ENCODE measurements around the gene RBMX2.
"Not testable (repeated sequence)": the region's sequence is repeated elsewhere in the genome, so short reads cannot be mapped to it uniquely, and the experiment has no call there.

Gene RBMX2, protein sequence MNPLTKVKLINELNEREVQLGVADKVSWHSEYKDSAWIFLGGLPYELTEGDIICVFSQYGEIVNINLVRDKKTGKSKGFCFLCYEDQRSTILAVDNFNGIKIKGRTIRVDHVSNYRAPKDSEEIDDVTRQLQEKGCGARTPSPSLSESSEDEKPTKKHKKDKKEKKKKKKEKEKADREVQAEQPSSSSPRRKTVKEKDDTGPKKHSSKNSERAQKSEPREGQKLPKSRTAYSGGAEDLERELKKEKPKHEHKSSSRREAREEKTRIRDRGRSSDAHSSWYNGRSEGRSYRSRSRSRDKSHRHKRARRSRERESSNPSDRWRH

DNA sequence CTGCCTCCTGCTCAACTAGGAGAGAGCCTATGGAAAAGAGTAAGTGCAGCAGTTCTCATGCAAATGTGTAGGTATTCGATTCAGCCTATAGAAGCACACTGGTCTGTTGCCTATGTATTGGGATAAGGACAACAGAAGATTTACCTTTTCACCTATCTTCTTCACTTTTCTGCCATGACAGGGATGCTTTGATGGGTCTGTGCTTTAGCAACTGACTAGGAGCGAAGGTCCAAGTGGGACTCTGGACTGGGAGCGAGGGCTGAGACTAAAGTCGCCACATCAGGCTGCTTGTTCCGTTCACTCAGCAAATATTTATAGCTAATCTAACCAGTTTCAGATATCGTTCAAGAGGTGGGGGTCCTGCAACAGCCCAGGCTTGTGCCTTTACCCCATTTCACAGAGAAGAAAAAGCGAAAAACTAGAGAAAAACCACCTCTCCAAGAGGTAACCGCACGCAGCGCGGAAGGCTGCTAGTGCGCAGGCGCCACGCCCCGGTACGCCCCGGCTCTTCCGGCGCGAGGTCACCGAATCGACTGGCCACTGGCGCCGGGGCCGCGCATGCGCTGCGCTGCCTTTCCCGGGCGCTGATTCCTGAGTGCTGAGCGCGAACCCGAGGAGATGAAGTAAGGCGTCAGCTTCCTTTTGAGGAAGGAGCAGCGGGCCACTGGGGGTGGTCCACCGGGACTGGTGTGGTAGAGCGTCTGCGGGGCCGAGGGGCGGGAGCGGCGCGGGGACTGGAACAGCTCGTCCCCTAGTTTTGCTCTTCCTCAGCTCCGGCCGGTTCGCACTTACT lies at the start of gene RBMX2:
Gene RBMX2 (plus strand): TSS at position 573 of the 793 bp plus-strand sequence. CDS start 46 bp downstream, at position 619.
- Mint-ChIP-seq H3K27ac (peak within 1 kb of the TSS; percentile 95), H3K4me1 (peaks cover 0 to 10% of the 10 kb centered on the region in 2 donors), H3K9me3 (no peaks in the 10 kb centered on the region), H3K36me3 (peaks cover 9 to 12% of the 10 kb centered on the region in 2 donors), H3K4me3 (peak within 1 kb of the TSS; percentile 85 to 99), H3K27me3 (peaks cover 5 to 22% of the 10 kb centered on the region in 2 donors)
- peak; percentile 91 to 96 for ATAC-seq (replicated peaks)
- DNase-seq = peak; percentile 54

DNA sequence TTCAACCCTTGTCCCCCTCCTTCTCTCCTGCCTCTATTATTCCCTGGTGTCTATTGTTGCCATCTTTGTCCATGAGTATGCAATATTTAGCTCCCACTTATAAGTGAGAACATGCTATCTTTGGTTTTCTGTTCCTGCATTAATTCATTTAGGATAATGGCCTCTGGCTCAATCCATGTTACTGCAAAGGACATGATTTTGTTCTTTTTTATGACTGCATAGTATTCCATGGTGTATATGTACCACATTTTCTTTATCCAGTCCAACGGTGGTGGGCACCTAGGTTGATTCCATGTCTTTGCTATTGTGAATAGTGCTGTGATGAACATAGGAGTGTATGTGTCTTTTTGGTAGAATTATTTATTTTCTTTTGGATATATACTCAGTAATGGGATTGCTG lies 49.7 kb upstream of the RBMX2 start:
- not testable (repeated sequence) for H3K27ac Mint-ChIP-seq; H3K9me3 Mint-ChIP-seq; H3K4me3 Mint-ChIP-seq; DNase-seq; H3K27me3 Mint-ChIP-seq; H3K4me1 Mint-ChIP-seq; ATAC-seq (replicated peaks)
- H3K36me3 Mint-ChIP-seq = peaks cover 9 to 15% of the 10 kb centered on the region in 2 donors

DNA sequence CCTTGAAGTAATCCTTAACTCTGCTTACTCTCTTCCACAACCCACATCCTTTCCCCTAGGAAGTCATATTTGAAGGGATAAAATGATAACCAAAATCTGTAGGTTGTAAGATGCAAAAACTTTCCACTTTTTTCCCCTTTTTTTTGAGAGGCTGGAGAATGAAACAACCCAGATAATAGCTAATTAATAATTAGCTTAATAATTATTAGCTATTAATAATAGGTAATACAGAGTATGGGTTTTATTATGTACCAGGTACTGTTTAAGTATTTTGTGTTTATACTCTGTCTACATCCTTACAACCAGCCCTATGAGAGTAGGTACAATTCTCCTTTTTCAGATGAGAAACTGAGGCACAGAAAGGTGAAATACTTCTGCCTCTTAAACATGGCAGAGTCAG lies 25.7 kb upstream of the RBMX2 start:
- Mint-ChIP-seq H3K4me3 (no peak overlapping the region), H3K27me3 (no peaks in the 10 kb centered on the region), H3K27ac (no peak overlapping the region), H3K4me1 (no peaks in the 10 kb centered on the region), H3K36me3 (peaks cover 0 to 7% of the 10 kb centered on the region in 2 donors), H3K9me3 (no peaks in the 10 kb centered on the region)
- ATAC-seq (replicated peaks) = no peak
- no peak for DNase-seq

DNA sequence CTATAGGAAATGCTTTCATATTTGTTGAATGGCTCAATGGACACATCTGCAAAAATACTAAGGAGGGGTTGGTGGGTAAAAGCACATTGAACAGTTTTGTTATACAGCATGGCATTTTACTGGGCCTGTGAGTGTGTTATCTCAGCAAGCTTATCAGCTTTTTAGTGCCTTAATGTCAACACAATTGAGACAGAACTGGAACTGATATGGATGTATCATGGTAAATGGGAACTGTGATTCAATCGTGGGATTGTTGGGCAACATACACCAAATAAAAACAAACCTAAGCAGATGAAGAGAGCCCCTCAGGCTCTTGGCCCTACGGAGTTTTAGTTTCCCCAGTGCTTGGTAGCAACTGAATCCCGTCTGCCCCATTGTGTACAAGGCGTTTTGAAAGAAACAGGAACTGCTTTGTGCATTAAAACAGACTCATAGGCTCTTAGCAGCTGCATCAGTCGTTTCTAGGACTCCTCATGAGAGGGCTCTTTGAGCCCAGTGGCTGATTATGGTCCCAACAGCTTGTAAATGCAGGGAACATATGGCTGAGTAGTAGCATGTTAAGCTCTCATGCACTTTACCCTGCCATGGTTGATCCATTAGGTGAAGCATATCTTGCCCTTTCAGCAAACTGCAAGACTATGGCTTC lies 23.6 kb upstream of the RBMX2 start:
- Mint-ChIP-seq H3K27me3 (peaks cover 0 to 3% of the 10 kb centered on the region in 2 donors), H3K4me1 (no peaks in the 10 kb centered on the region), H3K9me3 (no peaks in the 10 kb centered on the region), H3K4me3 (no peak overlapping the region), H3K27ac (no peak overlapping the region), H3K36me3 (no peaks in the 10 kb centered on the region)
- no peak for DNase-seq
- no peak for ATAC-seq (replicated peaks)

DNA sequence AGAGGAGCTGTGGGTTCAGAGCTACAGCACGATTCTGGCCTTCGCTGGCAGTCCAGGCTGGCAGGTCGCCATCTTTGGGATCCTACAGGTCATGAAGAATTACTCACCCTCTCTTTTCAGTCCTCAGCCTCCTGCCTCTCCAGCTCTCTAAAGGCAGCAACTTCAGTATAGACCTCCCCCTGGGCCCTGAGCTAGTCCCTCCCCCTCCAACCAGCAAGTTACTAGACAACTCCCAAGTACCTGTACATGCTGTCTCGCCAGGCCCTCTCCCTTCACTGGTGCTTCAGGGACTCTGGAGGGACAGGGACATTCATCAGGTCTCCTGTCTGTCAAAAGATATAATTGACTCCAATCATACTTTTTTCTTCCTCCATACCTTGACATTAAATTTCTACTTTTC lies 16.3 kb upstream of the RBMX2 start, which contains the start of gene GPR119:
Gene GPR119 (minus strand): TSS at position 155 of the 400 bp plus-strand sequence. CDS start 227 bp downstream, outside the sequence.
- Mint-ChIP-seq H3K4me3 (no peak within 1 kb of the TSS), H3K36me3 (no peaks in the 10 kb centered on the region), H3K4me1 (no peaks in the 10 kb centered on the region), H3K27me3 (peaks cover 0 to 10% of the 10 kb centered on the region in 2 donors), H3K9me3 (peaks cover 0 to 1% of the 10 kb centered on the region in 2 donors), H3K27ac (no peak within 1 kb of the TSS)
- DNase-seq (no peak), ATAC-seq (replicated peaks) (no peak)

DNA sequence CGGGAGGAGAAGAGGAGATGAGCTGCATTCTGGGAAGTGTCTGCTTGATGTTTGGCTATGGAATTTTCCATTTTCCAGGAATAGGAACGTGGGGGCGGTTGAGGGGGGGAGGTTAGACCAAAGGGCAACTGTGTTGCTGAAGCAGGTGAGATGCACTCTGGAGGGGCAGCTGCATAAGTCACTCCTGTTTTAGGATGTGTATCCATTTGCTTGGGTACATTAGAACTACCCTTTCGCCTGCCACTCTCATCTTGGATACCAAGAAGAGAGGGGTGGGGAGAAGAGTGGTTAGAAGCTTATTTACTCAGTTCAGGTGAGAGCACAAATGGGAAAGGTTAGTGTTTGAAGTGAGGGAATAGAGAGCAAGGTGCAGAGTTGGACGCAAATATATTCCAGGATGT lies 15.4 kb upstream of the RBMX2 start:
- Mint-ChIP-seq H3K4me3 (no peak overlapping the region), H3K9me3 (peaks cover 0 to 1% of the 10 kb centered on the region in 2 donors), H3K36me3 (no peaks in the 10 kb centered on the region), H3K27me3 (peaks cover 0 to 10% of the 10 kb centered on the region in 2 donors), H3K4me1 (no peaks in the 10 kb centered on the region), H3K27ac (no peak overlapping the region)
- DNase-seq (no peak), ATAC-seq (replicated peaks) (no peak)

DNA sequence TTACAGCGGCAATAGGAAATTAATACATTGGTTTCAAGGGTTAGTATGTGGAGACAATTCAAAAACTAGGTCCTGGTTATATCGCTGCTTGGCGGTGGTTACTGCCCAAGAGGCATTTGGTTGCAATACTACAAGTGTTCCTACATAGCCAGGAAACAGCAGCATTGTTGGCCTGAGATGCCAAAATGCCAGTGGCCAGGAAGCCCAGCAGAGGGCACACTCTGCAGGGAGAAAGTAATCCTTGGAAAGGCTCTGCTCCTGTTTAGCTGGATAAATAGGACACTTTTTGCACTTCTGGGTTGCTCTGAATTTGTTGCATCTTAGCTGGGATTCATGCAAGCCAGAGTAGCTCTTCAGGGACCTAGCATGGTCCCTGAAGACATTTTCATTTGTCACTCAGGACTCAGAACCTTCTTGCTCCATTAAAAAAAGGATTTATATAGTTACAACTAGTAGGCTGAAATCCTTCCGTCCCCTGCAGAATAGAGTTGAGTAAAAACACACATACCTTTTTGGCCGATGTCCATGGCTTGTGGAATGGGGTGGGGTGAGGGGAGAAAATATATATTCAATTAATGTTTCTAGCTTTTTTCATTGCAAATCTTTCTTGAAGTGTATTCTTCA lies 8.2 kb upstream of the RBMX2 start:
- Mint-ChIP-seq H3K27me3 (peaks cover 12 to 35% of the 10 kb centered on the region in 2 donors), H3K27ac (no peak overlapping the region), H3K9me3 (no peaks in the 10 kb centered on the region), H3K4me3 (no peak overlapping the region), H3K36me3 (no peaks in the 10 kb centered on the region), H3K4me1 (no peaks in the 10 kb centered on the region)
- DNase-seq = no peak
- no peak for ATAC-seq (replicated peaks)

DNA sequence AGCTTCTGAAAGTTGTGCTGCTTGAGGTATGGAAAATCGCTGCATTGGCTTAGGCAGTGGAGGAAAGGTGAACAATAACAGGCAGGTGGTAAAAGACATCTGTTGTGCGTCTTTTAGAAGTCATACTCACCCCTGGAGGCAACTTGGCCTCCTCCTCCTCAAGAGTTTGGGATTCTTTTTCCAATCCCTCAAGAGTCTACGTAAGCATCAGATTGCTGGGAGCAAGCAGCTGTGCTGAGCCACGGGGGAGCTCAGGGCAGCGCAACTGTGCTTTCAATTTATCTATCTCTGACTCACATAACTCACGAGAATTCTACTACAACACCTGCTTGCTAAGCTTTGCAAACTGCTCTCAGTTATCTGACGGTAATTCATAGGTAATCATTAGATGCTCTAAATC lies 6.4 kb upstream of the RBMX2 start:
- DNase-seq (no peak), ATAC-seq (replicated peaks) (no peak)
- H3K9me3 Mint-ChIP-seq = no peaks in the 10 kb centered on the region
- H3K4me3 Mint-ChIP-seq = no peak overlapping the region
- peaks cover 12 to 41% of the 10 kb centered on the region in 2 donors for H3K27me3 Mint-ChIP-seq
- no peak overlapping the region for H3K27ac Mint-ChIP-seq
- H3K36me3 Mint-ChIP-seq = no peaks in the 10 kb centered on the region
- H3K4me1 Mint-ChIP-seq = no peaks in the 10 kb centered on the region

DNA sequence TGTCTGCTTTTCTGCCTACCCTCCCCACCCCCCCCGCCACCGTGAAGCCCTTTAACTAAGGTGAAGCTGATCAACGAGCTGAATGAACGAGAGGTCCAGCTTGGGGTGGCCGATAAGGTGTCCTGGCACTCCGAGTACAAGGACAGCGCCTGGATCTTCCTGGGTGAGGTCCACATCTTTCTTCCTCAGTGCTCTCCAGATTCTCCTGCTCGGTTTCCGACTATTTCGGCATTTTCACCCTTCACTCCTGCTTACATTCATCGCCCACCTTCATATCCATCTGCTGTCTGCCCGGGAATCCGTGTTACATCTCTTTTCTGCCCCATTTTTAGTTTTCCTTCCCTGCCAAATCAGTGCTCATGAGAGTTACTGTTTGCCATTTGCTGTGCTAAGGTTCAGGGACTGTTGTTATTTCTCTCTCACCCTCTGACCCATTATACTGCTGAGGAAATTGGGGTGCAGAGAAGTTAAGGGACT lies 459 bp downstream of the RBMX2 start:
- peak overlapping the region; percentile 85 to 99 for H3K4me3 Mint-ChIP-seq
- peaks cover 4 to 17% of the 10 kb centered on the region in 2 donors for H3K27me3 Mint-ChIP-seq
- ATAC-seq (replicated peaks) = no peak
- H3K9me3 Mint-ChIP-seq = no peaks in the 10 kb centered on the region
- H3K36me3 Mint-ChIP-seq = peaks cover 9 to 12% of the 10 kb centered on the region in 2 donors
- DNase-seq = no peak
- peak overlapping the region; percentile 68 for H3K27ac Mint-ChIP-seq
- peaks cover 0 to 10% of the 10 kb centered on the region in 2 donors for H3K4me1 Mint-ChIP-seq

DNA sequence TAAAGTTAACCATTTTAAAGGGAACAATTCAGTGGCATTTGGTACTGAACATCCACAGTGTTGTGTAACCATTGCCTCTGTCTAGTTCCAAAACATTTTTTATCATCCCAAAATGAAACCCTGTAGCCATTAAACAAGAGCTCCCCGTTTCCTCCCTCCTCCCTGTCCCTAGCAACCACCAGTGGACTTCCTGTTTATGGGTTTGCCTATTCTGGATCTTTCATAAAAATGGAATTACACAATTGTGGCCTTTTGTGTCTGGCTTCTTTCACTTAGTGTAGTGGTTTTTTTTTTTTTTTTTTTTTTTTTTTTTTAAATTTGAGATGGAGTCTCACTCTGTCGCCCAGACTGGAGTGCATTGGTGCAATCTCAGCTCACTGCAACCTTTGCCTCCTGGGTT lies 11.6 kb downstream of the RBMX2 start:
- Mint-ChIP-seq H3K36me3 (peaks cover 12 to 18% of the 10 kb centered on the region in 2 donors), H3K9me3 (no peaks in the 10 kb centered on the region), H3K27me3 (no peaks in the 10 kb centered on the region), H3K4me1 (peaks cover 0 to 2% of the 10 kb centered on the region in 2 donors), H3K27ac (no peak overlapping the region), H3K4me3 (no peak overlapping the region)
- no peak for DNase-seq
- no peak for ATAC-seq (replicated peaks)

DNA sequence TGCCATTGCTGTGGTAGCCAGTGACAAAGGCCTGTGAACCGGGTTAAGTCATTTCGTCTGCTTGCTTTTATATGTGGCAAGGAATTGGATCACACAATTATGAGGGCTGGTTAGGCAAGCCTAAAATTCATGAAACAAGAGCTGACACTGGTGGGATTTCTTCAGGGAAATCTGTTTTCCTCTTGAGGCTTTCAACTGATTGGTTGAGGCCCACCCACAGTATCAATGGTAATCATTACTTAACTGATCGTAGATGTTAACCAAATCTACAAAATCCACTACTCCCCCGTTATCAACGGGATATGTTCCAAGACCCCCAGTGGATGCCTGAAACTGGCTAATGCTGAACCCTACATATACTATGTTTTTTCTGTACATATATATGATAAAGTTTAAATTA lies 13.0 kb downstream of the RBMX2 start:
- H3K4me3 Mint-ChIP-seq = no peak overlapping the region
- ATAC-seq (replicated peaks) = no peak
- peaks cover 0 to 2% of the 10 kb centered on the region in 2 donors for H3K4me1 Mint-ChIP-seq
- no peak for DNase-seq
- no peaks in the 10 kb centered on the region for H3K9me3 Mint-ChIP-seq
- no peak overlapping the region for H3K27ac Mint-ChIP-seq
- no peaks in the 10 kb centered on the region for H3K27me3 Mint-ChIP-seq
- peaks cover 12 to 14% of the 10 kb centered on the region in 2 donors for H3K36me3 Mint-ChIP-seq

DNA sequence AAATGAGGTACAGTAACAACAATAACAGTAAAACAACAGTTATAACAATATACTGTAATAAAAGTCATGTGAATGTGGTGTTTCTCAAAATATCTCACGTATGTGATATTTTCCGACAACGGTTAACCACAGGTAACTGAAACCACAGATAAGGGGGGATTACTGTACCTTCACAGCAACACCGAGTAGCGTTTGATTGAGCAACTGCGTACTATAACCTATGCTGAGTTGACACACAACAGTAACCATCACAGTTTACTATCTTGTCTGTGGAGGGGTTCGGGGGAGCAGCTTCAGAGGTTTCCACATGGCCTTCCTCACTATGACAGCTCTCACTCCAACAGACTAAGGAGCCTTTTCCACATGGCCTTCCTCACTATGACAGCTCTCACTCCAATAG lies 13.4 kb downstream of the RBMX2 start:
- Mint-ChIP-seq H3K36me3 (peaks cover 12 to 14% of the 10 kb centered on the region in 2 donors), H3K27me3 (no peaks in the 10 kb centered on the region), H3K9me3 (no peaks in the 10 kb centered on the region), H3K4me3 (no peak overlapping the region), H3K27ac (no peak overlapping the region), H3K4me1 (peaks cover 0 to 2% of the 10 kb centered on the region in 2 donors)
- DNase-seq (no peak), ATAC-seq (replicated peaks) (no peak)

DNA sequence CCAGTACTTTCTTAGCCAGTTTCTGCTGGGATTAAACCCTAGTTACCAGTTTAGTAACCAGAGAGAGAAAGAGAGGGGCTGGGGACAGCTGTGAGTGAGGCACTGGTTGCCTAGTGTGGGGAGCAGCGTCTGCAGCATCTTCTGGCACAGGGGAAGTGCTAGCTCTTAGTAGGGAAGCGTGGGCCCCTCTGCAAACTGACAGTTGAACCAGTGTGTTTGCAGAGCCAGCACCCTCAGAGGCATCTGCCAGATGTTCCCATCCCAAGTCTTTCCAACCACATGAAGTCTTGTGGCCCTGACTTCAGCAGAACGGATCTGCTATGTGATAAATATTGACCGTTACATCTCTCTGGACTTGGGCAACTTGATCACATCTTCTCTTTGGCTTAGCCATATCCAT lies 15.0 kb downstream of the RBMX2 start:
- peaks cover 12 to 14% of the 10 kb centered on the region in 2 donors for H3K36me3 Mint-ChIP-seq
- H3K27ac Mint-ChIP-seq = no peak overlapping the region
- ATAC-seq (replicated peaks) = no peak

DNA sequence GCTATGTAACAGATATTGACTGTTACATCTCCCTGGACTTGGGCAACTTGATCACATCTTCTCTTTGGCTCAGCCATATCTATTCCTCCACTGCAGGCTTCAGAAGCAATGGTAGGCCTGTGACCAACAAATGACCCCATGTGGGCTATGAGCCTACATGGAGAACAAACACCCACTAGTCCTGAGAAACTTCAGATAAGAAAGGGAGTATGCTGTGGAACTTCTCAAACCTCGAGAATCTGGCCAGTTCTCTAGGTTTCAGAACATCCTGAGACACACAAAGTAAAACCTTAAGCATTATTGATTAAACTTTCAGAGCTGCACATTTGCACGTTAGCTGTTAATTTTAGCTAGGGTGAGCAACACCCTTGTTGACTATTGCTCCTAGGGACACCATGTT lies 16.3 kb downstream of the RBMX2 start:
- Mint-ChIP-seq H3K4me3 (no peak overlapping the region), H3K27ac (no peak overlapping the region), H3K27me3 (no peaks in the 10 kb centered on the region), H3K4me1 (peaks cover 0 to 2% of the 10 kb centered on the region in 2 donors), H3K36me3 (peaks cover 12% of the 10 kb centered on the region in 2 donors), H3K9me3 (no peaks in the 10 kb centered on the region)
- ATAC-seq (replicated peaks) (no peak), DNase-seq (no peak)

More for the DNA sequence above, 15.0 kb downstream of the RBMX2 start:
- peaks cover 0 to 2% of the 10 kb centered on the region in 2 donors for H3K4me1 Mint-ChIP-seq
- H3K9me3 Mint-ChIP-seq = no peaks in the 10 kb centered on the region
- no peak for DNase-seq
- H3K4me3 Mint-ChIP-seq = no peak overlapping the region
- H3K27me3 Mint-ChIP-seq = no peaks in the 10 kb centered on the region

Data from stimulated activated naive B cell treated with anti-CD40 and anti-IgM and Interleukin-4, amounts not matched to agents 10 μg/mL and 1 μg/mL and 100 μg/mL, for 72 hours (primary cell).